Muscle of leg (tissue), 11 donors: ENCODE results near the gene SOST. TPM values are rescaled to one million over a fixed set of nuclear protein-coding genes. Genes with fewer than 3 reads are reported as not detected.

ENCODE experiments used
- DNase-seq: peaks from one replicate; pipeline ENCODE4 v3.0.0; 2013
- H3K27ac ChIP-seq: one replicate; pipeline ENCODE4 v1.5.1; 2013; ENCODE audit warnings: mild to moderate bottlenecking, low read length, control low read depth
- H3K27me3 ChIP-seq: one replicate; pipeline ENCODE4 v1.6.1; 2013; ENCODE audit warnings: low read length; ENCODE audit not compliant: control insufficient read depth, insufficient read depth
- H3K36me3 ChIP-seq: one replicate; pipeline ENCODE4 v1.6.1; 2013; ENCODE audit warnings: low read length; ENCODE audit not compliant: control insufficient read depth, insufficient read depth
- H3K4me1 ChIP-seq: one replicate; pipeline ENCODE4 v1.6.1; 2013; ENCODE audit warnings: low read length; ENCODE audit not compliant: control insufficient read depth, insufficient read depth
- H3K4me3 ChIP-seq: one replicate; pipeline ENCODE4 v1.5.1; 2013; ENCODE audit warnings: low read length, control low read depth
- H3K9me3 ChIP-seq: replicated peaks from 2 replicates; pipeline ENCODE4 v1.6.1; 2013; ENCODE audit warnings: low read depth, low read length; ENCODE audit not compliant: control insufficient read depth
- WGBS: methylation state at CpG from one replicate; pipeline ENCODE4 v1.1.5; 2013; ENCODE audit warnings: missing lambda C conversion rate; ENCODE audit not compliant: insufficient coverage; 5-methylcytosine and 5-hydroxymethylcytosine counted together
- polyA plus RNA-seq, 8 donors: library from polyadenylated mRNA; unstranded; fragments of 120-200 nt; gene quantifications; one replicate each; pipeline versions ENCODE4 v1.2.1 to v1.2.3, GENCODE V29; 2013; ENCODE audit warnings: inconsistent platforms in 1 of 8, low replicate concordance in 1 of 8; ENCODE audit not compliant: insufficient read length in 8 of 8, insufficient read depth in 1 of 8
- total RNA-seq: library from RNA; stranded (reverse); fragments of 120-200 nt; gene quantifications from one replicate; pipeline ENCODE4 v1.2.4, GENCODE V29; 2013

Gene SOST
- total and polyA plus RNA-seq, 9 donors = 0.97 TPM; not detected in 8

DNA sequence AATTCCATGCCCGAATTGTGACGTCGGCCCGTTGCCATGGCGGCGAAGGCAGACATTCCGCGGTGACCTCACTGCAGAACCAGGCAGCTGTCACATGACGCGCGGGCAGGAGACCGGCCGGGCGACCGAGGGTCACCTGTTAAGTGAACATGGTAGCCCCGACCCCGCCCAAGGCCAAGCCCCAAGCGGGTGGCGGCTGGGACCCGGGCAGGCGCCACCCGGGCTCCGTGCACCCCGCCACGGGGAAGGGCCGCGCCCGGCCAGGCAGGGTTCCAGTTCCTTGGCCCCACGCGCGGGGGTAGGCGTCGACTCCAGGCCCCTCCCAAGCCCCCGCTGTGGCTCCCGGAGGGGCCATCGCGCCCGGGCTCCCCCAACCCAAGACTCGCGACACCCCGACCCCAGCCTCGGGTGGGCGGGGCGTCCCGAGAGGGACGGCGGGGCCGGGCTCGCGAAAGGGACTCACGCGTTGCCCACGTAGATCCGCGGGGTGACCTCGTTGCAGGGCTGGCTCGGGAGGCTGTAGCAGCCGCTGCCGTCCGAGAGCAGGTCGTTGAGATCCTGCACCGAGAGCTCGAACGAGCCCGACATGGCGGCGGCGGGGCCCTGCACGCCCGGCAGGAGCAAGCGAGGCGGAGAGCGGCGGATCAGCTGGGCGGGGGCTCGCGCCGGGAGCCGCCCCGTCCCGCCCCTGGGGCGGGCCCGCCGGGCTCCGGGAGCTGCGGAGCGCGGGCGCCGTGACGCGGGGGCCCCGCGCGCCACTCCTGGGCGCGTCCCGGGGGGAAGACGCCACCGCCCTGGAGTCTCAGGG lies 19.9 kb upstream of the SOST start, which contains the start of gene DUSP3:
TSS of gene DUSP3 (minus strand) at position 641 of the 808 bp plus-strand sequence. CDS start at position 588, 53 bp downstream.
- peaks cover 39% of the 10 kb centered on the region for H3K4me1 ChIP-seq
- peaks cover 29% of the 10 kb centered on the region for H3K36me3 ChIP-seq
- peak; percentile 95 for DNase-seq
- peak within 1 kb of the TSS; percentile 91 for H3K27ac ChIP-seq
- WGBS = under 1% methylated on average over 100 of the region's 100 CpGs
- H3K4me3 ChIP-seq = peak within 1 kb of the TSS; percentile 87
- peaks cover 20% of the 10 kb centered on the region for H3K27me3 ChIP-seq
- H3K9me3 ChIP-seq = no peaks in the 10 kb centered on the region

DNA sequence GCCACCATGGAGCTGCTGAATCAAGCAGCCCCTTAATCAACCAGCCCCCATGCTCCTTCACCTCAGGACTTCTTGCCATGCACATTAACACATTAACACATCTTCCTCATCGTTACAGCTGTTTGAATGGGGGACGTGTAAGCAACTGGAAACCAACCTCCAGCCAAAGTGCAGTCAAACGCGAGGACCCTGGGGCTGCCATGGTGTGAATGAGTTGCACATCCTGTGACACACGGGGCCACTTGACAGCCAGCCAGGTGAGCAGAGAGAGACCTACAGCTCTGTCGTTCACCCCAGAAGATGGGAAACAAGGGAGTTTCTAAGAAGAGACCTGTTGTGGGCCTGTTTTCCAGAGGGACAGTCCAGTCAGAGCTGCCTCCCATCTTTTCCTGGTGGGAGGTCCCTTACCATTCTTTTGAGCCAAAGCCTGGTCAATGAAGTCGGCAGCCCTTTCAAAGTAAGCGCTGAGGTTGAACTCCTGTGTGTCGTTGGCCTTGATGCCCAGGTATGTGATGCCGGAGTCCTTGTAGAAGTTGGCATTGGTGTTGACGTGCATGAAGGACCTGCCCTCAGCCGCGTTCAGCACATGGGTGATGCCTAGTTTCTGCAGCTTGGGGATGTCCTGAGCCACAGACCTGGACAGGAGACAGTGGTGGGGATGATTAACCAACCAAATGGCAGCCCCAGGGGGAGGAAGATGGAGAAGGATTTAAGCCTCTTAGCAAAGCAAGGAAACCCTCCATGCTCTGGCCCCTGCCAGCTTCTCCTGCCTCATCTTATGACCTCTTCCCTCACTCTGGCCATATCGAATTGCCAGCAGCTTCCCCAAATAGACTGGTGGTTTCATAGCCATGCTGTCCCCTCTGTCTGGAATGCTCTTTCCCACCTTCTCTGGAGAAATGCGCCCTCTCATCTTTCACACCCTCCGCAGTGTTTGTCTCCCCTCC lies 16.0 kb upstream of the SOST start:
- peaks cover 2% of the 10 kb centered on the region for H3K27me3 ChIP-seq
- no peak overlapping the region for H3K4me3 ChIP-seq
- peaks cover 66% of the 10 kb centered on the region for H3K36me3 ChIP-seq
- peak; percentile 44 for DNase-seq
- 87% methylated on average over 13 of the region's 16 CpGs for WGBS
- no peaks in the 10 kb centered on the region for H3K9me3 ChIP-seq
- peaks cover 51% of the 10 kb centered on the region for H3K4me1 ChIP-seq
- H3K27ac ChIP-seq = peak overlapping the region; percentile 0

GRCh38 chr17:43772877-43773648 lies 14.5 kb upstream of the SOST start:
- Histone ChIP-seq H3K27ac (peak overlapping the region; percentile 47), H3K36me3 (peaks cover 81% of the 10 kb centered on the region), H3K9me3 (no peaks in the 10 kb centered on the region), H3K4me3 (no peak overlapping the region), H3K27me3 (no peaks in the 10 kb centered on the region), H3K4me1 (peaks cover 45% of the 10 kb centered on the region)
- WGBS = 93% methylated on average over 3 of the region's 10 CpGs
- DNase-seq = peak; percentile 73

DNA sequence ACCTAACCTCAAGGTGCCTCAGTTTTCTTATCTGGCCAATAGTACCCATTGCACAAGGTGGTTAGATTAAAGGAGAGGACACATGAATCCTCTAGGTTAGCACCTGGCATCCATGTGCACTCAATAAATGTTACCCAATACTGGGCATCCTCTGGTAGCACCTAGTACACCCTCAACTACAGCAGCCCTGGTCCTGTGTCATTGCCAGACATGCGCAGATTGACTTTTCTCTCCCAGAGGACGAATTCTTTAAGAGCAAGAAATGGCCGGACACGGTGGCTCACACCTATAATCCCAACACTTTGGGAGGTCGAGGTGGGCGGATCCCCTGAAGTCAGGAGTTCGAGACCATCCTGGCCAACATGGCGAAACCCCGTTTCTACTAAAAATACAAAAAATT lies 12.9 kb upstream of the SOST start:
- 98% methylated on average over 4 of the region's 9 CpGs for WGBS
- H3K36me3 ChIP-seq = peaks cover 79% of the 10 kb centered on the region
- H3K9me3 ChIP-seq = no peaks in the 10 kb centered on the region
- H3K4me1 ChIP-seq = peaks cover 34% of the 10 kb centered on the region
- DNase-seq = no peak
- no peak overlapping the region for H3K4me3 ChIP-seq
- no peaks in the 10 kb centered on the region for H3K27me3 ChIP-seq
- H3K27ac ChIP-seq = no peak overlapping the region

DNA sequence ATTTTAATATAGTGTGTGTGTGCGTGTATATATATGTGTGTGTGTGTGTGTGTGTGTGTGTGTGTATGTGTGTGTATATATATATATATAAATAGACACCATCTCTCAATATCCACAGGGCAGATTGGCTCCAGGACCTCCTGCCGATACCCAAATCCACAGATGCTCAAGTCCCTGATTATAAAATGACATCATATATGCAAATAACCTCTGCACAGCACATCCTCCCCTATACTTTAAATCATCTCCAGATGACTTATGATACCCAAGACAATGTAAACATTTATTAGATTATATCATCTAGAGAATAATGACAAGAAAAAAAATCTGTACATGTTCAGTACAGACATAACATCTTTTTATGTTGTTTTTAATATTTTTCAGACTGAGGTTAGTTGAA lies 12.4 kb upstream of the SOST start:
- Histone ChIP-seq H3K36me3 (peaks cover 76% of the 10 kb centered on the region), H3K4me3 (no peak overlapping the region), H3K27me3 (no peaks in the 10 kb centered on the region), H3K9me3 (no peaks in the 10 kb centered on the region), H3K4me1 (peaks cover 33% of the 10 kb centered on the region), H3K27ac (no peak overlapping the region)
- WGBS = no CpG with 5 or more reads among the region's 2 CpGs
- DNase-seq = no peak

- no peaks in the 10 kb centered on the region for H3K9me3 ChIP-seq
- no peak overlapping the region for H3K27ac ChIP-seq
- H3K27me3 ChIP-seq = no peaks in the 10 kb centered on the region
- peaks cover 25% of the 10 kb centered on the region for H3K4me1 ChIP-seq
- WGBS = 95% methylated on average over 11 of the region's 11 CpGs
- DNase-seq = no peak
- H3K4me3 ChIP-seq = no peak overlapping the region
- peaks cover 68% of the 10 kb centered on the region for H3K36me3 ChIP-seq
Measured at GRCh38 chr17:43769859-43770258, 11.3 kb upstream of the SOST start.

DNA sequence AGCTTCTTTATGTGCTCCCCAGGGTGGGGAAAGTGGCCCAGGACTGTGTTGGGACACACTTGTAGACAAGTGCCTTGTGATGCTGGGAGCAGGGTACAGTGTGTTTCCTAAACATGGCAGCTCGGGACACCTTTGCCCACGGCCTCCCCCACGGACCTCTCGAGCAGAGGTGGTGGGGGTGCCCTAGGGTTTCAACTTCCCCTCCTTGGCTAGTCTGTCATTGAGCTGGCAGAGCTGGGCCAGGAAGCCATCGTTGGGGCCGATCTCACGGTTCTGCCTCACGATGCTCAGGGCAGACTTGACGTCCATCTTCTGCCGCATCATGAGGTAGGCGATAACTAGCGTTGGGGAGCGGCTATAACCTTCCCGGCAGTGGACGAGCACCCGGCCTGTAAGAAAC lies 10.8 kb upstream of the SOST start:
- 89% methylated on average over 16 of the region's 16 CpGs for WGBS
- Histone ChIP-seq H3K4me1 (peaks cover 21% of the 10 kb centered on the region), H3K4me3 (no peak overlapping the region), H3K27me3 (no peaks in the 10 kb centered on the region), H3K36me3 (peaks cover 64% of the 10 kb centered on the region), H3K9me3 (no peaks in the 10 kb centered on the region), H3K27ac (peak overlapping the region; percentile 39)
- DNase-seq = no peak

- H3K4me3 ChIP-seq = no peak overlapping the region
- H3K36me3 ChIP-seq = peaks cover 59% of the 10 kb centered on the region
- no peak for DNase-seq
- peak overlapping the region; percentile 39 for H3K27ac ChIP-seq
- H3K9me3 ChIP-seq = no peaks in the 10 kb centered on the region
- H3K4me1 ChIP-seq = peaks cover 16% of the 10 kb centered on the region
- H3K27me3 ChIP-seq = no peaks in the 10 kb centered on the region
- no CpG with 5 or more reads among the region's 7 CpGs for WGBS
Measured at GRCh38 chr17:43768943-43769342, 10.4 kb upstream of the SOST start.

- no peak overlapping the region for H3K4me3 ChIP-seq
- H3K4me1 ChIP-seq = peaks cover 12% of the 10 kb centered on the region
- peaks cover 56% of the 10 kb centered on the region for H3K36me3 ChIP-seq
- WGBS = 67% methylated on average over 6 of the region's 9 CpGs
- H3K9me3 ChIP-seq = no peaks in the 10 kb centered on the region
- H3K27ac ChIP-seq = peak overlapping the region; percentile 39
- no peaks in the 10 kb centered on the region for H3K27me3 ChIP-seq
- peak; percentile 76 for DNase-seq
Measured at GRCh38 chr17:43768382-43768781, 9.8 kb upstream of the SOST start.
